ENCODE data around the gene TGM1. TPM values are rescaled to one million over a fixed set of nuclear protein-coding genes. Genes with fewer than 3 reads are reported as not detected.

Gene TGM1
- total RNA-seq, 1 experiment from 2014 or later: 1.3 TPM

DNA sequence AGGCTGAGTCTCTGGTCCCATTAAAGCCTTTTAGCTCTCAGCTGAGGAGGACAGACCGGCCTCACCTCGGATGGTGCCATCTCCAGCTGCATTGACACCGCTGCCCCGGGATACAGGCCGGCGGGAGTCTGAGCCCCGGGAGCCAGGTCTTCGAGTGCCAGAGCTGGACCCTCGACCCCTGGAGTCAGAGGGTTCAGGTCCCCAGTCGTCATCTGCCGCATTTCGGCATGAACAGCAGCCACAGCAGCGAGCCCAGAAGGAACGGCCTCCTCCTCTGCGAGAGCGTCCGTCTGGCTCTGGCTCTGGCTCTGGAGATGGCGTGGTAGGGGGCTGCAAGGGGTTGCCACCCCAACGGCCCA is 1.0 kb downstream of the TGM1 start:
- Histone ChIP-seq H3K4me2 (ENCODE audit: low read depth, low read length, poor library complexity, severe bottlenecking) (no peak overlapping the region), H3K9ac (ENCODE audit: low read length) (no peak overlapping the region), H2AFZ (ENCODE audit: low read length) (no peak overlapping the region), H3K9me2 (replicated peaks; ENCODE audit: insufficient read depth, low read length) (no peaks in the 10 kb centered on the region), H3K79me2 (ENCODE audit: low read length) (no peaks in the 10 kb centered on the region), H4K20me1 (ENCODE audit: insufficient read depth, low read depth, low read length) (no peaks in the 10 kb centered on the region), H3K4me1 (ENCODE audit: low read length) (no peaks in the 10 kb centered on the region), H3K36me3 (ENCODE audit: insufficient read depth, low read length) (no peaks in the 10 kb centered on the region), H3K27ac (ENCODE audit: low read length) (no peak overlapping the region), H3K27me3 (ENCODE audit: low read length) (no peaks in the 10 kb centered on the region), H3K4me3 (ENCODE audit: low read length) (no peak overlapping the region), H3K9me3 (ENCODE audit: low read length) (no peaks in the 10 kb centered on the region)
- no peak for DNase-seq

DNA sequence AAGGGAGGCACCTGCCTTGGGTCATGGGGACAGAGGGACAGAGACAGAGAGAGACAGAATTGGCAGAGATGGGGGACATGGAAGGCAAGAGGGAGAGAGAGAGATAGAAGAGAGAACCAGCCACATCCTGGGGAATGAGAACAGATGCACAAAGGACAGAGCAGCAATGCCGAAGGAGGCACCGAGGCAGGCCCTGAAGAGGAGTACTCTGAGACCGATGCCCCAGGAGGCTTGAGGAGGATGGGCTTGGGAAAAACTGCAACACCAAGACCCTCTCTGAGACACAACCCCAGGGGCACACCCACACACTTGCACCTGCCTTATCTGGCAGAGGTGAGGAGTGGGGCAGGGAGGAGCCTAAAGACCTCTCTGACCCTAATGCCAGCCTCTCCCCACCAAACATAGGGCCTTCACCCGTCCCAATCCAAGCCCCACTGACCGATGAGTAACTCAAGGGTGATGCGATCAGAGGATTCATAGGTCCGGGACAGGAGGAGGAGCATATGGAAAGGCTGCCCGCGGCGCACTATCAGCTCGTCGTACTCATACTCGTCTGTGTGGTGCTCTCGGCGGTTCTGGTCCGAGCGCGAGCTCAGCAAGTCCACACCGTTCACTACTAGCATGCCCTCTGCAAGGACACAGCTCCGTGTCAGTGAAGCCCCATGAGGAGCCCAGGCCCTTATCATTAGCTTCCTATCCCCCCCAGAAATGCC is 1.6 kb downstream of the TGM1 start:
- Histone ChIP-seq H2AFZ (ENCODE audit: low read length) (no peak overlapping the region), H3K4me3 (ENCODE audit: low read length) (no peak overlapping the region), H3K9me3 (ENCODE audit: low read length) (no peaks in the 10 kb centered on the region), H3K4me1 (ENCODE audit: low read length) (no peaks in the 10 kb centered on the region), H3K36me3 (ENCODE audit: insufficient read depth, low read length) (no peaks in the 10 kb centered on the region), H3K9ac (ENCODE audit: low read length) (no peak overlapping the region), H3K79me2 (ENCODE audit: low read length) (no peaks in the 10 kb centered on the region), H4K20me1 (ENCODE audit: insufficient read depth, low read depth, low read length) (no peaks in the 10 kb centered on the region), H3K9me2 (replicated peaks; ENCODE audit: insufficient read depth, low read length) (no peaks in the 10 kb centered on the region), H3K27ac (ENCODE audit: low read length) (no peak overlapping the region), H3K27me3 (ENCODE audit: low read length) (no peaks in the 10 kb centered on the region), H3K4me2 (ENCODE audit: low read depth, low read length, poor library complexity, severe bottlenecking) (no peak overlapping the region)
- no peak for DNase-seq

GRCh38 chr14:24260780-24261157 is 2.2 kb downstream of the TGM1 start:
- H2AFZ ChIP-seq (ENCODE audit: low read length): no peak overlapping the region
- H3K9me3 ChIP-seq (ENCODE audit: low read length): no peaks in the 10 kb centered on the region
- DNase-seq: no peak
- H3K4me2 ChIP-seq (ENCODE audit: low read depth, low read length, poor library complexity, severe bottlenecking): no peak overlapping the region
- no peaks in the 10 kb centered on the region for H3K9me2 ChIP-seq (replicated peaks; ENCODE audit: insufficient read depth, low read length)
- no peaks in the 10 kb centered on the region for H3K79me2 ChIP-seq (ENCODE audit: low read length)
- no peak overlapping the region for H3K4me3 ChIP-seq (ENCODE audit: low read length)
- H3K4me1 ChIP-seq (ENCODE audit: low read length): no peaks in the 10 kb centered on the region
- H4K20me1 ChIP-seq (ENCODE audit: insufficient read depth, low read depth, low read length): no peaks in the 10 kb centered on the region
- H3K27me3 ChIP-seq (ENCODE audit: low read length): no peaks in the 10 kb centered on the region
- H3K36me3 ChIP-seq (ENCODE audit: insufficient read depth, low read length): no peaks in the 10 kb centered on the region
- H3K9ac ChIP-seq (ENCODE audit: low read length): no peak overlapping the region
- no peak overlapping the region for H3K27ac ChIP-seq (ENCODE audit: low read length)

- Histone ChIP-seq H3K4me3 (ENCODE audit: low read length) (no peak overlapping the region), H3K9me2 (replicated peaks; ENCODE audit: insufficient read depth, low read length) (no peaks in the 10 kb centered on the region), H3K79me2 (ENCODE audit: low read length) (no peaks in the 10 kb centered on the region), H4K20me1 (ENCODE audit: insufficient read depth, low read depth, low read length) (no peaks in the 10 kb centered on the region), H2AFZ (ENCODE audit: low read length) (no peak overlapping the region), H3K36me3 (ENCODE audit: insufficient read depth, low read length) (no peaks in the 10 kb centered on the region), H3K4me1 (ENCODE audit: low read length) (no peaks in the 10 kb centered on the region), H3K9me3 (ENCODE audit: low read length) (no peaks in the 10 kb centered on the region), H3K27me3 (ENCODE audit: low read length) (no peaks in the 10 kb centered on the region), H3K4me2 (ENCODE audit: low read depth, low read length, poor library complexity, severe bottlenecking) (no peak overlapping the region), H3K27ac (ENCODE audit: low read length) (no peak overlapping the region), H3K9ac (ENCODE audit: low read length) (no peak overlapping the region)
- no peak for DNase-seq
These were observed 2.8 kb downstream of the TGM1 start for GRCh38 chr14:24260026-24260779.

- Histone ChIP-seq H3K27me3 (ENCODE audit: low read length) (no peaks in the 10 kb centered on the region), H3K4me3 (ENCODE audit: low read length) (no peak overlapping the region), H3K9me2 (replicated peaks; ENCODE audit: insufficient read depth, low read length) (no peaks in the 10 kb centered on the region), H3K4me1 (ENCODE audit: low read length) (no peaks in the 10 kb centered on the region), H3K79me2 (ENCODE audit: low read length) (no peaks in the 10 kb centered on the region), H3K9ac (ENCODE audit: low read length) (no peak overlapping the region), H3K4me2 (ENCODE audit: low read depth, low read length, poor library complexity, severe bottlenecking) (no peak overlapping the region), H3K27ac (ENCODE audit: low read length) (no peak overlapping the region), H4K20me1 (ENCODE audit: insufficient read depth, low read depth, low read length) (no peaks in the 10 kb centered on the region), H3K36me3 (ENCODE audit: insufficient read depth, low read length) (peaks cover 1% of the 10 kb centered on the region; the same call in 1 of the 2 replicates), H3K9me3 (ENCODE audit: low read length) (no peaks in the 10 kb centered on the region), H2AFZ (ENCODE audit: low read length) (no peak overlapping the region)
- no peak for DNase-seq
These were observed 3.5 kb downstream of the TGM1 start for GRCh38 chr14:24259282-24260025.

DNA sequence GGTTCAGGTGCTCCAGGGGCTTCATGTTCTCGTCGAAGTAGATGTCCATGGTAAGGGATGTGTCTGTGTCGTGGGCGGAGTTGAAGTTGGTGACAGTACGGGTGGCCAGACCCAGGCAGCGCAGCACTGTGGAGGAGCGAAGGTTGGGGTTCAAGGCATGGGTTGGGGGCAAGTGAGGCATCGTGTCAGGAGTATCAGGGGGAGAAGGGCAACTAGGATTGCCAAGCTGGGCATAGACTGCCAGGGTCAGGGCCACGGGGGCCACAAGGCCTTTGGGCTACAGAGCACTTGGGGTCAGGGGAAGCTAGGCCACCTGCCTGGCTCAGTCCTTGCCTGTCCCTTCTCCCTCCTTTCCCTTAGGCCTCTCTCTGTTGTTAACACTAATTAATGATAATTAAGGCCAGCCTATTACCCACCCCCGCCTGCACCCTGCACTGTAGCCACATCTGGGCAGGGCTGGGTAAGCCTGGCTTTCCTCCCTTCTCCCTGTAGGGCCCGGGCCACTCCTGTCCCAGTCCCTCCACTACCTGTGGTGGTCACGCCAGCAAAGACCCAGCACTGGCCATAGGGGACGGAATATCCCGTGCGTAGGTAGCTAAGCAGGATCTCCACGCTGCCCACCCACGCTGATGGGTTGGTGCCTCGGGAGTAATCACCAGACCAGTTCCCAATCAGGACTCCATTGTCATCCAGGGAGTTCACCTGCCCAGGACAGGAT is 4.3 kb downstream of the TGM1 start:
- H3K9me2 ChIP-seq (replicated peaks; ENCODE audit: insufficient read depth, low read length): no peaks in the 10 kb centered on the region
- no peaks in the 10 kb centered on the region for H4K20me1 ChIP-seq (ENCODE audit: insufficient read depth, low read depth, low read length)
- H3K4me1 ChIP-seq (ENCODE audit: low read length): no peaks in the 10 kb centered on the region
- no peak overlapping the region for H3K4me3 ChIP-seq (ENCODE audit: low read length)
- H3K4me2 ChIP-seq (ENCODE audit: low read depth, low read length, poor library complexity, severe bottlenecking): no peak overlapping the region
- no peaks in the 10 kb centered on the region for H3K9me3 ChIP-seq (ENCODE audit: low read length)
- H3K36me3 ChIP-seq (ENCODE audit: insufficient read depth, low read length): peaks cover 4% of the 10 kb centered on the region; the same call in 1 of the 2 replicates
- no peaks in the 10 kb centered on the region for H3K79me2 ChIP-seq (ENCODE audit: low read length)
- no peak for DNase-seq
- H2AFZ ChIP-seq (ENCODE audit: low read length): no peak overlapping the region
- H3K27ac ChIP-seq (ENCODE audit: low read length): no peak overlapping the region
- H3K27me3 ChIP-seq (ENCODE audit: low read length): no peaks in the 10 kb centered on the region
- H3K9ac ChIP-seq (ENCODE audit: low read length): no peak overlapping the region

- Histone ChIP-seq H3K9ac (ENCODE audit: low read length) (no peak overlapping the region), H4K20me1 (ENCODE audit: insufficient read depth, low read depth, low read length) (no peaks in the 10 kb centered on the region), H3K27me3 (ENCODE audit: low read length) (no peaks in the 10 kb centered on the region), H2AFZ (ENCODE audit: low read length) (no peak overlapping the region), H3K4me3 (ENCODE audit: low read length) (no peak overlapping the region), H3K79me2 (ENCODE audit: low read length) (no peaks in the 10 kb centered on the region), H3K4me2 (ENCODE audit: low read depth, low read length, poor library complexity, severe bottlenecking) (no peak overlapping the region), H3K4me1 (ENCODE audit: low read length) (no peaks in the 10 kb centered on the region), H3K9me3 (ENCODE audit: low read length) (no peaks in the 10 kb centered on the region), H3K36me3 (ENCODE audit: insufficient read depth, low read length) (peaks cover 4% of the 10 kb centered on the region; the same call in 1 of the 2 replicates), H3K27ac (ENCODE audit: low read length) (no peak overlapping the region), H3K9me2 (replicated peaks; ENCODE audit: insufficient read depth, low read length) (no peaks in the 10 kb centered on the region)
- no peak for DNase-seq
These were observed 4.9 kb downstream of the TGM1 start for GRCh38 chr14:24258119-24258518.

- Histone ChIP-seq H2AFZ (ENCODE audit: low read length) (no peak overlapping the region), H3K36me3 (ENCODE audit: insufficient read depth, low read length) (peaks cover 4% of the 10 kb centered on the region; the same call in 1 of the 2 replicates), H3K9ac (ENCODE audit: low read length) (no peak overlapping the region), H3K27me3 (ENCODE audit: low read length) (no peaks in the 10 kb centered on the region), H3K9me3 (ENCODE audit: low read length) (no peaks in the 10 kb centered on the region), H4K20me1 (ENCODE audit: insufficient read depth, low read depth, low read length) (no peaks in the 10 kb centered on the region), H3K4me2 (ENCODE audit: low read depth, low read length, poor library complexity, severe bottlenecking) (no peak overlapping the region), H3K27ac (ENCODE audit: low read length) (no peak overlapping the region), H3K79me2 (ENCODE audit: low read length) (no peaks in the 10 kb centered on the region), H3K9me2 (replicated peaks; ENCODE audit: insufficient read depth, low read length) (no peaks in the 10 kb centered on the region), H3K4me3 (ENCODE audit: low read length) (no peak overlapping the region), H3K4me1 (ENCODE audit: low read length) (no peaks in the 10 kb centered on the region)
- no peak for DNase-seq
These were observed 6.0 kb downstream of the TGM1 start for GRCh38 chr14:24256960-24257359.
